T-cell (primary cell): ENCODE measurements around the gene ATP1B1. TPM values are rescaled to one million over a fixed set of nuclear protein-coding genes. Genes with fewer than 3 reads are reported as not detected.
A peak's percentile ranks its signal among the peaks of the same experiment; 100 is the strongest.

Experiments used
- ATAC-seq, 4 experiments: fragments of 200-7000 bp in 3 of 4; fragments of 150-1000 bp in 1 of 4; cut with Tn5 transposase; replicated peaks in 1 of 4; 1 replicate in 3 of 4; 2 replicates in 1 of 4; pipeline ENCODE4 v1.10.0; 2021; ENCODE audit warnings: moderate library complexity in 3 of 4, mild to moderate bottlenecking in 2 of 4, moderate number of reproducible peaks in 1 of 4
- CTCF ChIA-PET, 2 donors: fragments of 300-600 bp; sonication (Branson Sonifier 250); formaldehyde crosslinking; loops; one replicate each; lab custom pipeline; 2022; ENCODE audit warnings: antibody characterized with exemption in 2 of 2; lab: Charles Lee
- POLR2A ChIA-PET, 2 donors: fragments of 300-600 bp; sonication (Branson Sonifier 250); formaldehyde crosslinking; loops; one replicate each; lab custom pipeline; 2022; ENCODE audit warnings: antibody characterized with exemption in 2 of 2; lab: Charles Lee
- DNase-seq, 35 experiments: peaks; one replicate each; pipeline versions ENCODE4 v3.0.0 to v3.0.0-alpha.2; 2013 to 2023
- H3K27ac ChIP-seq: one replicate; pipeline ENCODE4 v1.5.1; 2013; ENCODE audit warnings: low read length
- H3K27me3 ChIP-seq, 2 experiments: replicated peaks in 1 of 2; 1 replicate in 1 of 2; 2 replicates in 1 of 2; pipeline versions ENCODE4 v1.6.1 to v1.7.0; 2013; ENCODE audit warnings: low read length in 1 of 2, mixed read lengths in 1 of 2; ENCODE audit not compliant: control insufficient read depth in 2 of 2, insufficient read depth in 2 of 2; ENCODE audit errors: extremely low read depth in 1 of 2
- H3K36me3 ChIP-seq, 2 donors: 1 replicate in 1 of 2; 2 replicates in 1 of 2; pipeline versions ENCODE4 v1.6.1 to v1.7.0; 2013; ENCODE audit warnings: low read length in 1 of 2; ENCODE audit not compliant: control insufficient read depth in 2 of 2, insufficient read depth in 1 of 2; ENCODE audit errors: extremely low read depth in 1 of 2
- H3K4me1 ChIP-seq, 2 experiments: 1 replicate in 1 of 2; 2 replicates in 1 of 2; pipeline versions ENCODE4 v1.6.1 to v1.7.0; 2013; ENCODE audit warnings: low read length in 2 of 2, mixed read lengths in 1 of 2; ENCODE audit not compliant: insufficient read depth in 2 of 2, control insufficient read depth in 1 of 2; ENCODE audit errors: extremely low read depth in 1 of 2
- H3K4me3 ChIP-seq, 2 donors: 1 replicate in 1 of 2; 2 replicates in 1 of 2; pipeline versions ENCODE4 v1.5.1 to v1.7.0; 2013; ENCODE audit warnings: mild to moderate bottlenecking in 2 of 2, low read length in 1 of 2, moderate library complexity in 1 of 2; ENCODE audit not compliant: control insufficient read depth in 1 of 2; ENCODE audit errors: extremely low read depth in 1 of 2
- H3K9me3 ChIP-seq: 2 replicates; pipeline ENCODE4 v1.7.0; 2013
- H3K27ac Mint-ChIP-seq, 2 donors: one replicate each; pipeline ENCODE4 v1.8.0; 2020 to 2021; ENCODE audit warnings: mild to moderate bottlenecking in 2 of 2, mixed read lengths in 2 of 2
- H3K27me3 Mint-ChIP-seq, 2 donors: one replicate each; pipeline ENCODE4 v1.8.0; 2021 to 2022; ENCODE audit warnings: mixed read lengths in 2 of 2
- H3K36me3 Mint-ChIP-seq: one replicate; pipeline ENCODE4 v1.8.0; 2021; ENCODE audit warnings: mixed read lengths
- H3K4me1 Mint-ChIP-seq, 3 donors: one replicate each; pipeline ENCODE4 v1.8.0; 2020 to 2022; ENCODE audit warnings: mixed read lengths in 3 of 3, mild to moderate bottlenecking in 1 of 3
- H3K4me3 Mint-ChIP-seq, 3 donors: one replicate each; pipeline ENCODE4 v1.8.0; 2020 to 2022; ENCODE audit warnings: mild to moderate bottlenecking in 3 of 3, mixed read lengths in 3 of 3, moderate library complexity in 3 of 3
- H3K9me3 Mint-ChIP-seq, 3 donors: one replicate each; pipeline ENCODE4 v1.8.0; 2020 to 2022; ENCODE audit warnings: mixed read lengths in 3 of 3
- WGBS: methylation state at CpG from one replicate; pipeline ENCODE4 v1.1.5; 2013; ENCODE audit warnings: missing lambda C conversion rate; ENCODE audit not compliant: insufficient coverage; 5-methylcytosine and 5-hydroxymethylcytosine counted together
- total RNA-seq, 35 experiments: library from RNA in 6 of 35; stranded (reverse) in 6 of 35; fragments of 120-200 nt in 1 of 35; gene quantifications; one replicate each; pipeline versions ENCODE4 v1.2.1 to v1.2.4 and lab custom pipeline; 2013 to 2026

The ATP1B1 gene
- total RNA-seq, 5 donors from 2014 or later (not counting 1 experiment from before 2014, with no cell fraction given): 2.5 to 6.1 (median 3.9) TPM

DNA sequence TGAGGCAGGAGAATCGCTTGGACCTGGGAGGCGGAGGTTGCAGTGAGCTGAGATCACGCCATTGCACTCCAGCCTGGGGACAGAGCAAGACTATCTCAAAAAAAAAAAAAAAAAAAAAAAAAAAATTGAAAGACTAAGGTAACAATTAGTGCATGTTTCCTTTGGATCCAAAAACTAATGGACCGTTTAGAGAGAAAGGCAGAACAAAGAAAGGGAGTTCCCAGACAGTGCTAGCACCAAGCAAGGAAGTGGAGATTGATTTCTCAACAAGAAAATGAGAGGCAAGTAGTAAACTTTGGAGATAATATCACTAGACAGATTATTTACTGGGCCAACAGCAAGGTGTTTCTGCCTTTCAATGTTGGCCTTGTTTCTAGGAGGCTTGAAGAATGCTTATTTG lies 24.2 kb downstream of the ATP1B1 start:
- H3K4me3 Mint-ChIP-seq: no peak overlapping the region
- no peaks in the 10 kb centered on the region for H3K9me3 Mint-ChIP-seq
- H3K4me1 Mint-ChIP-seq: peaks cover 0 to 2% (median 0%) of the 10 kb centered on the region in 3 donors
- ChIA-PET CTCF (no interaction called here), POLR2A (no interaction called here)
- no peaks in the 10 kb centered on the region for H3K27me3 Mint-ChIP-seq
- Histone ChIP-seq H3K9me3 (no peaks in the 10 kb centered on the region), H3K4me3 (no peak overlapping the region), H3K27me3 (no peaks in the 10 kb centered on the region), H3K4me1 (no peaks in the 10 kb centered on the region), H3K36me3 (peaks cover 0 to 2% of the 10 kb centered on the region in 2 donors), H3K27ac (no peak overlapping the region)
- no peak overlapping the region for H3K27ac Mint-ChIP-seq
- ATAC-seq (no peak), DNase-seq (no peak)
- peaks cover 12% of the 10 kb centered on the region for H3K36me3 Mint-ChIP-seq
- no CpG with 5 or more reads among the region's 4 CpGs for WGBS

DNA sequence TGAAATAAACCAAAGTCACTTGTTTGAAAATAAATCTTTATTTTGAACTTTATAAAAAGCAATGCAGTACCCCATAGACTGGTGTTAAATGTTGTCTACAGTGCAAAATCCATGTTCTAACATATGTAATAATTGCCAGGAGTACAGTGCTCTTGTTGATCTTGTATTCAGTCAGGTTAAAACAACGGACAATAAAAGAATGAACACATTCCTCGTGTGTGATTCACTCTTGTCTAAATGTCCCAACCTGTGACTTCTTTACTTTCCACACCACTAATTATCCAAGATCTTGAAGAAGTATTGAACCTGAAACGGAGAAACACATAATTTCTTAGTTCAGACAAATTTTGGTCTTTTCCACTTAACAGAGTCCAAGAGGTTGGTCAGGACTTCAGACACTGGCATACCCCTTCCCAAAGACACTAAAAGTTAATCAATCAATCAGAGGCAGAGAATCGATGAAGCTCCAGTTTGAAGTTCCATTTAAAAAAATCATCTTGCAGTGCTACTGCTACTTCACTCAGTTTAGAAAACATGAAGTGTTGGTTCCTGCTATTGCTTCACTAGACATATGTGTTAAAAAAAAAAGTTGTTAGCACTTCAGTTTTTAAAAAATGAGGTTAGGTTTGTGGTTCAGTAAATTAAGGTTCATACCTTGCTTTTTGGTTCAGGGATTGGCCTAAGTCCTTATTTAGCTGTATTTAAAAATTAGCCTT lies 26.2 kb downstream of the ATP1B1 start:
- Histone ChIP-seq H3K27me3 (no peaks in the 10 kb centered on the region), H3K4me3 (no peak overlapping the region), H3K36me3 (no peaks in the 10 kb centered on the region), H3K4me1 (no peaks in the 10 kb centered on the region), H3K27ac (no peak overlapping the region), H3K9me3 (no peaks in the 10 kb centered on the region)
- DNase-seq: no peak
- 75% methylated on average over 3 of the region's 4 CpGs for WGBS
- ChIA-PET POLR2A (interaction anchor here in 1 of 2 donors (0.7 kb wide), 1 partner anchor 302 kb away, joined by 3 read pairs; no protein-coding TSS in a partner anchor), CTCF (interaction anchor here in 1 of 2 donors (0.8 to 1.9 kb wide), 3 partner anchors 24 to 897 kb away, joined by 4 to 8 read pairs (median 5); no protein-coding TSS in a partner anchor)
- no peaks in the 10 kb centered on the region for H3K9me3 Mint-ChIP-seq
- peaks cover 18% of the 10 kb centered on the region for H3K36me3 Mint-ChIP-seq
- H3K4me1 Mint-ChIP-seq: peaks cover 0 to 2% (median 0%) of the 10 kb centered on the region in 3 donors
- no peak for ATAC-seq
- H3K27ac Mint-ChIP-seq: no peak overlapping the region
- H3K4me3 Mint-ChIP-seq: no peak overlapping the region
- H3K27me3 Mint-ChIP-seq: no peaks in the 10 kb centered on the region

DNA sequence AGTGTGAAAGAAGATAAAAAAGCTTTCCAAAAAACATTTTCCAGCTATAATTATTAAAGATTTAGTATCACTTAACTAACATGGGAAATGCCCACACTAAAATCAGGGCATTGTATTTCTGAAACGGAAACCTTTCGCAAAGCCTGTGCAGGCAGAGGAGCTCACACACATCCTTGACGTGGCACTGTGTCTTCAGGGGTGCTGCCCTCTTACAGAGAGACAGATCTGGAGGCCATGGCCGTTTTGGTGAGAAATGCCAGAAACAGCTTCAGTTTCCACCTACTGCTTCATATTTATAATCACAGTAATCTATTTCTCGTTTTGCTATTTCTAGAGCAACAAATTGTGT lies 26.7 kb downstream of the ATP1B1 start:
- Histone ChIP-seq H3K36me3 (no peaks in the 10 kb centered on the region), H3K4me3 (no peak overlapping the region), H3K9me3 (no peaks in the 10 kb centered on the region), H3K27ac (no peak overlapping the region), H3K27me3 (no peaks in the 10 kb centered on the region), H3K4me1 (no peaks in the 10 kb centered on the region)
- peaks cover 0 to 2% (median 0%) of the 10 kb centered on the region in 3 donors for H3K4me1 Mint-ChIP-seq
- H3K36me3 Mint-ChIP-seq: peaks cover 18% of the 10 kb centered on the region
- ChIA-PET POLR2A (no interaction called here), CTCF (interaction anchor here in 1 of 2 donors (0.5 to 1.9 kb wide), 4 partner anchors 25 to 898 kb away, joined by 3 to 8 read pairs (median 4); no protein-coding TSS in a partner anchor)
- H3K27ac Mint-ChIP-seq: no peak overlapping the region
- H3K4me3 Mint-ChIP-seq: no peak overlapping the region
- no peak for ATAC-seq
- H3K27me3 Mint-ChIP-seq: no peaks in the 10 kb centered on the region
- H3K9me3 Mint-ChIP-seq: no peaks in the 10 kb centered on the region
- no peak for DNase-seq
- 73% methylated on average over 4 of the region's 5 CpGs for WGBS

DNA sequence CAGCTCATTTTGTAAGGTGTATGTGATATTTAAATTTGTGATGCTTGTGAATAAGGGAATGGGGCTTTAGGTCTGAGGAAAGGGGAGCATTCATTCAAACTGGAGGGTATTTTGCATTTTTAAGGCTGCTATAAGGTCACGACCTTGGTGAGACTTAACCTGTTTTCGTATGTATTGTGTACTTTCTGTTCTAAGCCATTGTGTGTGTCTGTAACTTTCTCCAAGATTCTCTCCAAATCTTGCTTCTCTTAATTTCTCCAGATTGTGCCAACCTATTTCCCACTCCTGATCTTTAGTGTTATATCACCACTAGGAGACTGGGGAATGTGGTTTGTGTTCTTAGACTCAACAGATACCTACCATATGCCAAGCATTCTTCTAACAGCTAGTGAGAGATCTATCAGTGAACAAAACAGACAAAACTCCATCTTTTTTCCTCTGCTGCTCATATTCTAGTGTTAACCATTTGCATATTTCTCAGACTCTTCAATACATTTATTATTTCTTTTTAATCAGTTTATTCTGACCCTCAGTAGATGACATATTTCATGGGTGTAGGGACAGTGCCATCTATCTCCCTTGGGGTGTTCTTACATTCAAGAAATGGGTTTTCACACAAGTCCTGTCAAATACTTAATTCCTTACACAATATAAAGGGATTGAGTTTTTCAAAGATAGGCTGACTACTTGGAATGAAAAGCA lies 27.5 kb downstream of the ATP1B1 start:
- Mint-ChIP-seq H3K9me3 (no peaks in the 10 kb centered on the region), H3K36me3 (peaks cover 18% of the 10 kb centered on the region), H3K4me3 (no peak overlapping the region), H3K27me3 (no peaks in the 10 kb centered on the region), H3K27ac (no peak overlapping the region), H3K4me1 (peaks cover 0 to 2% (median 0%) of the 10 kb centered on the region in 3 donors)
- no peaks in the 10 kb centered on the region for H3K9me3 ChIP-seq
- DNase-seq: peak in 1 of 35 experiments; percentile 6
- no peaks in the 10 kb centered on the region for H3K36me3 ChIP-seq
- H3K4me3 ChIP-seq: no peak overlapping the region
- WGBS: no CpG with 5 or more reads among the region's 2 CpGs
- ChIA-PET POLR2A (no interaction called here), CTCF (interaction anchor here in 1 of 2 donors (0.5 to 1.9 kb wide), 4 partner anchors 22 to 899 kb away, joined by 3 to 8 read pairs (median 4); no protein-coding TSS in a partner anchor)
- H3K27ac ChIP-seq: no peak overlapping the region
- no peaks in the 10 kb centered on the region for H3K27me3 ChIP-seq
- ATAC-seq: no peak
- H3K4me1 ChIP-seq: no peaks in the 10 kb centered on the region

DNA sequence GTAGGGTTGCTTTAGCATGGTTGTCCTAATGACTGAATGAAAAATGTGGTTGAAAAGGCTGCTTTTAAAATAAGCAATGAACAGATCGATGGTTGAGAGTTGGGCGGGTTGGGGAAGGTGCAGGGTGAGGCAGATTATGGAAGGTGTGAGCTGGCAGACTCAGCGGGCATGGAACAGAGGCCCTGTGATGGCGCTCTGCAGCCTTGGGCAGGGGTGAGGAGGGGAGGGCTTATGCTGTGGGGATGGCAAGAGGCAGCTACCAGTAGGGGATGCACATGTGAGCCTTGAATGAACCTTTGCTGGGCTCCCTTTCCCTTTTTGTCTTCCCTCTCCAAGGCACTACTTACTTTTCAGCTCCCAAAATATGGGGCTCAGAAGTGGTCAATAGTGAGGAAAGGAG lies 30.9 kb downstream of the ATP1B1 start:
- H3K4me1 Mint-ChIP-seq: peaks cover 0 to 2% (median 0%) of the 10 kb centered on the region in 3 donors

DNA sequence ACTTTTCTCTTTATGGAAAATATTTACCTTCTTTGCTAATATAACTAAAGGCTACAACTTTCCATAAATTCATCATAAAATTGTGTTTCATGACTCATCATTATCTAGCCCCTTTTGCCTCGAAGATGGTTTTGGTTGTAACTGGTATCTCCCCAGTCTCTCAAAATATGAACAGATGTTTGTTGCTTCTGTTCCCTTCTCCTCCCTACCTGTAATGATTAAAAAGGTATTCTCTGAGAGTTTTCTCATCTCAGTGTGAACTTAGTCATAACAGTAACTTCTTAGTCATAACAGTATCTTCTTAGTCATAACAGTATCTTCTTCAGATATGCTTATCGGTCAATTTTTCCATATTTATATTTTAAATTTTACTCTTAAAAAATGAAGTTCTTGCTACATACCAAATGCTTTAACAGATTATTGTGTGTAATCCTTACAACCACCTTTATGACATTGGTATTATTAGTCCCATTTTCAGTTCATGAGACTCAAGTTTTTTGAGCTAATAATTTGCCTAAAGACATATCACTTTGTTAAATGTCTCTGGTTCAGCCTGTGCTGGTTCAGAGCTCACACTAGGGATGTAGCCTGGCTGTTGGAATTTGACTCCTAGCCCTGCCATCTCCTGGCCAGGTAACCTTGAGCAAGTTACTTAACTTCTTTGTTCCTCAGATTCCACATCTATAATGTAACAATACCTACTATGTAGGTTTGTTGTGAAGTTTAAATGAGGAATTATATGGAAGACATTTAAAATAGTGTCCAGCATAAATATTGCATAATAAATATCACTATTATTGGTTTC lies 32.6 kb downstream of the ATP1B1 start:
- Mint-ChIP-seq H3K36me3 (peaks cover 6% of the 10 kb centered on the region), H3K9me3 (no peaks in the 10 kb centered on the region), H3K4me3 (no peak overlapping the region), H3K27me3 (no peaks in the 10 kb centered on the region), H3K27ac (no peak overlapping the region), H3K4me1 (no peaks in the 10 kb centered on the region)
- ATAC-seq (no peak), DNase-seq (no peak)
- no peak overlapping the region for H3K4me3 ChIP-seq
- ChIA-PET POLR2A (interaction anchor here in 1 of 2 donors (0.6 kb wide), 1 partner anchor 21 kb away, joined by 3 read pairs; no protein-coding TSS in a partner anchor), CTCF (no interaction called here)
- H3K4me1 ChIP-seq: no peaks in the 10 kb centered on the region
- no peak overlapping the region for H3K27ac ChIP-seq
- no peaks in the 10 kb centered on the region for H3K36me3 ChIP-seq
- H3K27me3 ChIP-seq: no peaks in the 10 kb centered on the region
- H3K9me3 ChIP-seq: no peaks in the 10 kb centered on the region
- no CpG with 5 or more reads among the region's 2 CpGs for WGBS

More for the DNA sequence above, 30.9 kb downstream of the ATP1B1 start:
- Mint-ChIP-seq H3K36me3 (peaks cover 10% of the 10 kb centered on the region), H3K4me3 (no peak overlapping the region), H3K27me3 (no peaks in the 10 kb centered on the region), H3K27ac (no peak overlapping the region), H3K9me3 (no peaks in the 10 kb centered on the region)
- DNase-seq: no peak
- ChIA-PET CTCF (interaction anchor here in 1 of 2 donors (0.6 kb wide), 1 partner anchor 17 kb away, joined by 5 read pairs; no protein-coding TSS in a partner anchor), POLR2A (no interaction called here)
- ATAC-seq: no peak
- Histone ChIP-seq H3K36me3 (no peaks in the 10 kb centered on the region), H3K27ac (no peak overlapping the region), H3K9me3 (no peaks in the 10 kb centered on the region), H3K27me3 (no peaks in the 10 kb centered on the region), H3K4me1 (no peaks in the 10 kb centered on the region), H3K4me3 (no peak overlapping the region)
- 97% methylated on average over 3 of the region's 4 CpGs for WGBS
